ENCODE results near the gene ASPG.

The ASPG gene

GRCh38 chr14:104104076-104104901 lies 18.8 kb downstream of the ASPG start:
- no peaks in the 10 kb centered on the region for H3K9me2 ChIP-seq (replicated peaks; ENCODE audit: insufficient read depth, low read length)
- no peaks in the 10 kb centered on the region for H3K36me3 ChIP-seq (replicated peaks; ENCODE audit: insufficient read depth, low read length)
- H3F3A ChIP-seq (ENCODE audit: insufficient read depth, low read length) = no peaks in the 10 kb centered on the region
- H3K79me2 ChIP-seq (ENCODE audit: low read length) = no peaks in the 10 kb centered on the region
- no peak for DNase-seq
- H3K4me2 ChIP-seq (ENCODE audit: low read depth, low read length) = no peak overlapping the region
- TF ChIP-seq EZH2phosphoT487 (IDR thresholded peaks at IDR 0.05; ENCODE audit: low read length) = no peak
- no peaks in the 10 kb centered on the region for H3K9me3 ChIP-seq (replicated peaks; ENCODE audit: insufficient read depth, low read length)
- no peak overlapping the region for H3K9ac ChIP-seq (ENCODE audit: low read length)
- H3K27me3 ChIP-seq (replicated peaks; ENCODE audit: insufficient read depth, low read length) = peaks cover 7% of the 10 kb centered on the region; the same call in 1 of the 2 replicates
- H4K20me1 ChIP-seq (ENCODE audit: insufficient read depth, low read length) = no peaks in the 10 kb centered on the region
- no peak overlapping the region for H2AFZ ChIP-seq (ENCODE audit: low read length)
- no peak overlapping the region for H3K4me3 ChIP-seq (ENCODE audit: low read length)
- H3K4me1 ChIP-seq (ENCODE audit: low read length) = no peaks in the 10 kb centered on the region
- H3K27ac ChIP-seq (ENCODE audit: low read length) = no peak overlapping the region

- TF ChIP-seq EZH2phosphoT487 (IDR thresholded peaks at IDR 0.05; ENCODE audit: low read length) (no peak), EZH2 (optimal IDR thresholded peaks at IDR 0.05; ENCODE audit: low read depth, low read length) (no peak)
- TF ChIP-seq, protein P1, sequence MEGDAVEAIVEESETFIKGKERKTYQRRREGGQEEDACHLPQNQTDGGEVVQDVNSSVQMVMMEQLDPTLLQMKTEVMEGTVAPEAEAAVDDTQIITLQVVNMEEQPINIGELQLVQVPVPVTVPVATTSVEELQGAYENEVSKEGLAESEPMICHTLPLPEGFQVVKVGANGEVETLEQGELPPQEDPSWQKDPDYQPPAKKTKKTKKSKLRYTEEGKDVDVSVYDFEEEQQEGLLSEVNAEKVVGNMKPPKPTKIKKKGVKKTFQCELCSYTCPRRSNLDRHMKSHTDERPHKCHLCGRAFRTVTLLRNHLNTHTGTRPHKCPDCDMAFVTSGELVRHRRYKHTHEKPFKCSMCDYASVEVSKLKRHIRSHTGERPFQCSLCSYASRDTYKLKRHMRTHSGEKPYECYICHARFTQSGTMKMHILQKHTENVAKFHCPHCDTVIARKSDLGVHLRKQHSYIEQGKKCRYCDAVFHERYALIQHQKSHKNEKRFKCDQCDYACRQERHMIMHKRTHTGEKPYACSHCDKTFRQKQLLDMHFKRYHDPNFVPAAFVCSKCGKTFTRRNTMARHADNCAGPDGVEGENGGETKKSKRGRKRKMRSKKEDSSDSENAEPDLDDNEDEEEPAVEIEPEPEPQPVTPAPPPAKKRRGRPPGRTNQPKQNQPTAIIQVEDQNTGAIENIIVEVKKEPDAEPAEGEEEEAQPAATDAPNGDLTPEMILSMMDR (IDR thresholded peaks at IDR 0.05; ENCODE audit: low read length) = no peak
- H3K9ac ChIP-seq (ENCODE audit: low read length) = no peak overlapping the region
- no peak for DNase-seq
- H2AFZ ChIP-seq (ENCODE audit: low read length) = no peak overlapping the region
- no peaks in the 10 kb centered on the region for H4K20me1 ChIP-seq (ENCODE audit: insufficient read depth, low read length)
- no peaks in the 10 kb centered on the region for H3K4me1 ChIP-seq (ENCODE audit: low read length)
- H3K9me2 ChIP-seq (replicated peaks; ENCODE audit: insufficient read depth, low read length) = no peaks in the 10 kb centered on the region
- no peaks in the 10 kb centered on the region for H3K36me3 ChIP-seq (replicated peaks; ENCODE audit: insufficient read depth, low read length)
- H3K9me3 ChIP-seq (replicated peaks; ENCODE audit: insufficient read depth, low read length) = no peaks in the 10 kb centered on the region
- H3K4me2 ChIP-seq (ENCODE audit: low read depth, low read length) = no peak overlapping the region
- H3K27ac ChIP-seq (ENCODE audit: low read length) = no peak overlapping the region
- H3F3A ChIP-seq (ENCODE audit: insufficient read depth, low read length) = no peaks in the 10 kb centered on the region
- no peak overlapping the region for H3K4me3 ChIP-seq (ENCODE audit: low read length)
- peaks cover 7% of the 10 kb centered on the region; the same call in 1 of the 2 replicates for H3K27me3 ChIP-seq (replicated peaks; ENCODE audit: insufficient read depth, low read length)
- no peaks in the 10 kb centered on the region for H3K79me2 ChIP-seq (ENCODE audit: low read length)
These were observed 19.7 kb downstream of the ASPG start for GRCh38 chr14:104105071-104105821.

GRCh38 chr14:104105822-104106470 lies 20.4 kb downstream of the ASPG start:
- H3K27ac ChIP-seq (ENCODE audit: low read length) = no peak overlapping the region
- TF ChIP-seq EZH2 (optimal IDR thresholded peaks at IDR 0.05; ENCODE audit: low read depth, low read length) (no peak), EZH2phosphoT487 (IDR thresholded peaks at IDR 0.05; ENCODE audit: low read length) (no peak)
- TF ChIP-seq, protein P1 (IDR thresholded peaks at IDR 0.05; ENCODE audit: low read length) = no peak
- no peaks in the 10 kb centered on the region for H3K36me3 ChIP-seq (replicated peaks; ENCODE audit: insufficient read depth, low read length)
- no peak overlapping the region for H3K4me2 ChIP-seq (ENCODE audit: low read depth, low read length)
- no peaks in the 10 kb centered on the region for H3K9me3 ChIP-seq (replicated peaks; ENCODE audit: insufficient read depth, low read length)
- no peak overlapping the region for H2AFZ ChIP-seq (ENCODE audit: low read length)
- peaks cover 7% of the 10 kb centered on the region; the same call in 1 of the 2 replicates for H3K27me3 ChIP-seq (replicated peaks; ENCODE audit: insufficient read depth, low read length)
- H3K4me3 ChIP-seq (ENCODE audit: low read length) = no peak overlapping the region
- no peaks in the 10 kb centered on the region for H3F3A ChIP-seq (ENCODE audit: insufficient read depth, low read length)
- no peaks in the 10 kb centered on the region for H4K20me1 ChIP-seq (ENCODE audit: insufficient read depth, low read length)
- no peak for DNase-seq
- H3K9me2 ChIP-seq (replicated peaks; ENCODE audit: insufficient read depth, low read length) = no peaks in the 10 kb centered on the region
- H3K9ac ChIP-seq (ENCODE audit: low read length) = no peak overlapping the region
- H3K4me1 ChIP-seq (ENCODE audit: low read length) = no peaks in the 10 kb centered on the region
- no peaks in the 10 kb centered on the region for H3K79me2 ChIP-seq (ENCODE audit: low read length)
